G401 (cell line): ENCODE data around the gene CD180. TPM values are rescaled to one million over a fixed set of nuclear protein-coding genes. Genes with fewer than 3 reads are reported as not detected.
"Not testable (repeated sequence)": the region's sequence is repeated elsewhere in the genome, so short reads cannot be mapped to it uniquely, and the experiment has no call there.

ENCODE experiments used
- DNase-seq: peaks from one replicate; pipeline ENCODE4 v3.0.0-alpha.2; 2015; ENCODE audit warnings: low spot score
- in situ Hi-C: cut with HindIII; loops from 2 replicates; pipeline ENCODE4 v1.10.0; 2016; ENCODE audit warnings: low sequenced_read_pairs, mixed read lengths
- total RNA-seq: library from RNA; depleted of rRNA; stranded (reverse); fragments of >200 nt; shearing (Covaris generic); gene quantifications from 2 replicates; pipeline ENCODE4 v1.2.3, GENCODE V29; 2014

The CD180 gene
- total RNA-seq, 1 experiment from 2014 or later = not detected

DNA sequence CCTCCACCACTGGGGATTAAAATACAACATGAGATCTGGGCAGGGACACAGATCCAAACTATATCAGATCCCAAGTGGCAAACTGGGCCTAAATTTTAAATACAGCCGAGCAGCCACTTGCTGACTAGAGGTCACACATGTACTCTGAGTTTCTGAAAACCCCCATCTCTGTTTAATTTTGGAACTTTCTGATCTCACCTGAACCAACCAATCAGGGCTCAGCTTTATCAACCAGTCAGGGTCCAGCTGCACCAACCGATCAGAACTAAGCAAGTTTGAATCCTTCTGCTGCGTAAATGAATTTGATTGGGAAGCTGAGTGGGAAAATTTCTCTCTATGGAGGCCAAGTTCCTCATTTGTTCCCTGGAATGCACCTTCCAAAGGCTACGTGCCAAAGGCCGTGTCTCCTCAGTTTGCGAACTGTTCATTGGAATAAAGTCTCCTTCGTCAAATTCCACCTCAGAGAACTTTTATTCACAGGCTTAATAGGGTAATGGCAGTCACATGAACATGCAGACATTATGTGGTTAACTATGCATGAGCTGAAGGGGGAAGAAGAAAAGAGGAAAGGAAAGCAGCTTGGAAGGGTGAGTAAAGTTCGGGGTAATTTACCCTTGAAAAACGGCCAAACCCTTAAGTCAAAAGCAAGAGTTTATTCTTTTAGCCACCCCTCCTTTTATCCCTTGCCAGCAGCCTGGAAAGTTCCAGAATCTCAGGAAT is 3.7 kb downstream of the CD180 start:
- DNase-seq = no peak
- in situ Hi-C loops = no loop called here

DNA sequence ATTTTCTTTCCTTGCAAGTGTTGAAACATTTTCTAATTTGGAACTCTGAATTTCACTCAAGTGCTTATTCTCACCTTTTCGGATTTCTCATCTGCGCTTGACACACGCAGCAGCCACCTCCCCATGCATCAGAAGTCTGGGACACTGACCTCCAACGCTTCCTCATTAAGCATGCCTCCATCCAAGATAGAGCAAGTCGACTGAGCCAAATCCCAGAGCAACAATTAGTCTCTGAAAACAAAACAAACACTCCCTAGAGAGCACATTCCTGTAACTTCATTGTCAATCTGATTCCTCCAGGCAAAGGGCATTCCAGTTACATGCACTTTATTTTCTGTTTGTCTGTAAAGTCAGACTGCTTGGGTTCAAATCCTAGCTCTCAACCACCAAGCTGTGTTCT is 5.7 kb downstream of the CD180 start:
- no peak for DNase-seq
- in situ Hi-C loops = no loop called here

DNA sequence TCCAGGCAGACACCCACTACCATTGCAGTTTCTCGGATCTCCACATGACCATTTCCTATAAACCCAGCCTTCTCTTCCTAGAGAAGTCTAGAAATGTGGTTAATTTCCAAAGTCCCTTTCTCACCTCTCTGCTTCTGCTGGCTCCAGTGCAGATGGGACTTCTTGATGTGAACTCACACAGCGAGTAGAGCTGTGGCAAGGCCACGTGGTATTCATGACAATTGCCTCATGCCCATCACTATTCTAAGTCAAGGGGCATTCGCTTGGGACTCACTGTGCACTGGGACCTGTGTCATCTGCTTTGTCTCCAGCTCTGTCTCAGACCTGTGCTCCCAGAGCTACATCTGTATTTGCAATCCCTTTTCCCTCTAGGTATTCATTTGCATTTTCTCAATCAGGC is 6.2 kb downstream of the CD180 start:
- in situ Hi-C loops = no loop called here
- no peak for DNase-seq

DNA sequence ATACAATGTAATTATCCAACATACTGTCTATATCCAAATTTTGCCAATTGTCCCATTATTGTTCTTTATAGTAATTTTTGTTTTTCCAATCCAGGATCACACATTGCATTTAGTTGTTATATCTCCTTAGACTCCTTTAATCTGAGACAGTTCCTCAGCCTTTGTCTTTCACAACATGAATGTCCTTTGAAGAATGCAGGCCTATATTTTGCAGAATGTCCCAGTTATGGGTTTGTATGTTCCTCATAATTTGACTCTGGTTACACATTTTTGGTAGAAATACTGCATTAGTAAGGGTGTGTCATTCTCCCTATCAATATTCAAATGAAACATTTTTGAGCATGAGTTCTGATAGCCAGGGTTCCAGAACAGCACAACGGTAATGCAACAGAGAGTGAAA is 6.7 kb downstream of the CD180 start:
- no peak for DNase-seq
- in situ Hi-C loops = no loop called here

DNA sequence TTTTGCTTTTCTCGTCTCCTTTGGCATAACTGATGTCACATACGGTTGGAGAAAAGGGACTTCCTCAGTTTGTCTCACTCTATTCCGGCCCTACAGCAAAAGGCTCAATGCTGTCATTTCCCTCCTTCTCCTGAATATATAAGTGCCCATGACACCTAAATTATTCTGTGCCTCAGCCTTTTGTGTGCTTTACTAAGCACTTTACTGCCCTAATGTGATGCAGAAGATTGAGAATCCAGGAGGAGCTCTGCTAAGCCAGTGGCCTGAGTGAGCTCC is 7.6 kb downstream of the CD180 start:
- in situ Hi-C loops = no loop called here
- no peak for DNase-seq

DNA sequence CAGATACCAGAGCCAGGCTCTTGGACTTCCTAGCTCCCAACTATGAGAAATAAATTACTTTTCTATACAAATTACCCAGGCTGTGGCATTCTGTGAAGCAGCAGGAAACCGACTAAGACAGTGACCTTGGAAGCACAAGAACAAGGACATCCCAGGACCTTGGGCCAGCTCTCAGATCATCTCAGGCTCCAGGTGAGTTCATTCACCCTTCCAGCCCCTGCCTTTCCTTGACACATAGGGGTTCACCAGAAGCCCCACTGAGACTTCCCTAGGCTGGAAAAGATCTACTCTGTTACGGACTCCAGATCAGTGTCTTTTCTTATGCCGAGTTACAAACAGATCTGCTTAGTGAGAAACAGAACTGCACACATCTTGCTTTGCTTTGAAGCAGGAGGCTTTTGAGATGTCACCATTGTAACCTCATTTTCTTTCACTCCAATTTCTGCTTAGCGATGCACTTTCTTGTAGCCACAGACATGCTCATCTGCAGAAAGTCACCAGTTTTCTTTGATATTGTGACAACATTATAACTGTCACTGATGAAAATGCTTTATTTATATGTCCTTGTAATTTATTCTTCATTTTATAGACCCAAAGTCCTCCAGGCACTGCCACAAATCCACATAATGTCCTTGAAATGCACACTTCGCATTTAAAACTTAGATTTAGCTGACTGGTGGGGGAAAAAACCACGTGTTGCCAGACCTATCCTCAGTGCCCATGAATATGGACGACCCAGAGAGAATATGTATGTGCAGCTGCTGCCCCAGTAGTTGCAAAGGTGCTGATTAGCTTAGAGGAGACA is 8.1 kb downstream of the CD180 start:
- DNase-seq = no peak
- in situ Hi-C loops = no loop called here

DNA sequence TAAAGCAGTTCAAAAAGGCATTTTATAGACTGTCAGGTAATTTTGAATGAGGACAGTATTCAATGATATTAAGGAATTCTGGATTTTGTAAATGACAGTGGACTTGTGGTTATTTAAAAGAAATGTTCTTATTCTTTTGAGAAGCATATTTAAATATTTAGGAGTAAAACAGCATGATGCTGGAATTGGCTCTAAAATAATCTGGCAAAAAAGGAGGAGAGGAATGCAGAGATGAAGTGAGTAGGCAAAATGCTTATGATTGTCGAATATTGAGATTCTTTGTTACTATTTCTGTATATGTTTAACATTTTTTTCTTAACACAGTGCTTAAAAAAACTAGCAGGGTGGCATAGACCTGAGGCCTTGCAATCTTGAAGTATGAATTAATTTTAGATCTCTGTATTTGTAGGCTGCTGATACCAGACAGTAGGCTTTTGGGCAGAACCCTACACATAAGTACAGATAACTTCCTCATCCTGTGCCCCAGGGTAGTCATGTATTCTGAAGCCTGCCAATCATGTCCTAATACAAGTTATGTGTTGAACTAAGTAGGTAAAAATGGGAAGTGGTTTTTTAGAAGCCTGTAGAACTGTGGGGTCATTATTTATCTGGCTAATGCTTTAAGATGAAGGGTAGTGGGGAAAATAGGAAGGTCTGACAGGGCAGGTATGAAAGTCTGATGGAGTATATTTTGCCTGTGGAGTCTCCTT is 9.4 kb downstream of the CD180 start:
- no peak for DNase-seq
- in situ Hi-C loops = no loop called here

DNA sequence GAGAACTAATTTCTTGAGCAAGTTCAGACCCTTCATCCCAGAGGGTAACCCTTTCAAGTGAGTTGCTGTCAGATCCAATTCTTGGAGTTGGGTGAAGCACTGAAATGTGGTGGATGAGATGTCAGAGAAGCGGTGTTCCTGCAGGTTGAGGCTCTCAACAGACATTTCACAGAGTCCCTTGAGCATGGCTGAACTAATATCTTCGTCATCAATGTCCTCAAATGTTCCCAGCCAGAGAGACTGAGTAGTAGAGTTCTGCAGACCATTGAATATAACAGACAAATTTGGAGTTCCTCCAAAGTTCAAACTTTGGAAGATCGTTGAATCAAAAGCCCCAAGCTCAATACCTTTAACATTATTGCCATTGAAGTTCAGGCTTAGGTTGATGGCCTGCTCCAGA is 12.7 kb downstream of the CD180 start:
- no peak for DNase-seq
- in situ Hi-C loops = no loop called here

DNA sequence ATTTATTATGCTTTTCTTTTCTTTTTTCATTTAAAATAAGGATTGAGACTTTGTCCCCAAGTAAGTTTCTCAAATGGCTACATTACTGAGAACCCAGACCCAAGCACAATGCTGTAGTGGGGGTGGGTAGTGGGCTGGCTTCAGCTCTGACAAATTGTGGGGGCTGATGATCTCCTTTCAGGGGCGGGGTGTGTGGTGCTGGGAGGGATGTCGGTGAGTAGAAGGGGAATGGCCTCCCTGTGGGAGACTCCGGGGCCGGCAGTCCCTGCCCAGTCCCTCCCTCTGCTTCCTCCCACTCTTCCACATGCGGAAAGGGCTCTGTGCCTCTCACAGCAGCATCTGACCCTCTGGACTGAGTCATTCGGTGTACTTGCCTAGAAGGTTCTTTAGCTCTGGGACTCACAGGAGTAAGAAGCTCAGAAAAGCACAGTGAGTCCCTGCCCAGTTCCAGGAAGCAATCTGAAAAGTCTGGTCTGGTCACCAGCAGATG is 14.3 kb downstream of the CD180 start:
- in situ Hi-C loops = no loop called here
- DNase-seq = no peak

DNA sequence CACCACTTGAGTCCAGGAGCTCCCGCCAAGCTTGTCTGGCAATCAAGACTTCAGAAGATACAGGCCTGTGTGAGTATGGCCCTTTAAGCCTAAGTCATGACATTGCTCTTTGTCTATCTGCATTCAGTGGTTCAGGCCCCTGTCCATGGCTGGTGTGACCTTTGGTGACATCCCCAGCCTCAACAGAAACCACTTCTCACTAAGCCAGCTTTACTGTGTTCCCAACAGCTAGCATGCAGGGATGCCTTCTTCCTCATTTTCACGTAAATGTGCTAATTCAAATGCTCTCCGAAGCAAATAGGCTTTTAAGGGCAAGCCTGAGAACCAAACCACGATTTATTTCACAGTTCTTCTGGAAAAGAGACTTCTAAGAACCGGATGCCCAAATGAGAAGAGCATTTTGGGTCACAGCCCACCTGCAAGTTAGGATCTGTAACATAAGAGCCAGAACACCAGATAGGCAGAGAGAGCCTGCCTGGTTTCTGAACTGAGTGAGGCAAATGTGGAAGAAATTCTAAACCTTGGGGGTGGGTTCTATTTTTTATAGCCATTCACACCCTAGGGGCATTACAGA is 14.9 kb downstream of the CD180 start:
- in situ Hi-C loops = no loop called here
- no peak for DNase-seq

DNA sequence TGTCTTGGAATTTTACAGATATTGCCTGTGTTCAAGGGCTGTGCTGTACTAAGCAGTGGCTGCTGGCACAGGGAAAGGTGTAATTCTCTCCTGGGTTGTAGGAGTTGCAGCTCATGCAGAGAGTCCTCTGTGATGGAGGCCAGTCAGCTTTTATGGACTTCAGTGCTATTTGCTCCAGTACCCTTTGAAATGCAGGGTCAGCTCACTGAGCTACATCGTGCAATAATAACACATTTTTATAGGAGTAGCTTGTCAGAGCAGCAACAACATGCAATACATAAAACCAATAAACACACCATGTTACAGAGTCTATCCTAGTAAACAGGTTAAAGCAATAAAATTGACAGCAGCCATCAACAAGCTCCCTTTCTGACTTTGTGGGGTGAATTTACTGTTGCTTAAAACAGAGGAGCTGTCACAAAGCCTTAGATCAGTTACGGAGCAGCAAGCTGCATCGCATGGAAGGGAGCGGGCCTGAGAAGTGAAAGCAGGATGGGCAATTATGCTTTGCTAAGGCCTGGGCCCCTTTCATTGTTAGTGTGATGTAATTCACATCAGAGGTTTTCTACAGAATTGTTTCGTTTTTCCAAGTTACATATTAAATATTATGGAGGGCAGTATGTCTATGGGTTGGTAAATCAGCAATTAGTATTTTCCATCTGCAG is 16.8 kb downstream of the CD180 start:
- in situ Hi-C loops = no loop called here
- DNase-seq = no peak

DNA sequence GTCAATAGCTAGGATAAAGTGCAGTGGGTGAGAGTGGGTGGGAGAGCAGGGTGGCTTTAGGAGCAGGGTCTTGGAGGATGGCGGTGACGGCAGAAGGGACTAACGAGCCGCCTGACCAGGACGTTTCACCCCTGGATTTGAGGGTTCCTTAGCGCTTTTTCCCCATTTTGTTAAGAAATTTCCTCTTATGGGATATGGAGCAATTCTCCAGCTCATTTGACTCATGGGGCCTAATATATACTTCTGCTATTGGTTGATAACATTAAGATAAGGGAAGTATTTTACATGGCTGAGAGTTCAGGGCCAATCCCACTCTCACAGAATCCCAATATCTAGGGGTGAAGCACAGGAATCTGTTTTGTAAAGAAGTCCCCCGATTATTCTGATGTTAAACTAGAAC is 17.6 kb downstream of the CD180 start:
- in situ Hi-C loops = no loop called here

DNA sequence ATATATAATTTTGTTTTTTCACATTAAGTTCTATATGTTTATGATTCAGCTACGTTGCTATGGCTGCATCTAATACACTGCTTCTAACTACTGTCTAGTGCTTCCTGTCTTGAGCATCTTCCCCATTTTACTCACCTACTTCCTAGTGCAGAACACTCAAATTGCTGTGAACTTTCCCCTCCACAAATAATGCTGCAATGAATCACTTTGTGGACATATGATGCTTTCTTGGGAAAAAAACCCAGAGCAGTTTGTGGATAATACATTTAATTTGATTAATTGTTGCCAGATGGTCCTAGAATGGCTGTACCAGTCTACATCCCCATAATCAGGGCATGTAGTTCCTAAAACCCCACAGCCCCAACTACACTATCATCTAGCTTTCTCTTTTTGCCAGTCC is 18.5 kb downstream of the CD180 start:
- in situ Hi-C loops = no loop called here
- DNase-seq = no peak

More for the DNA sequence above, 17.6 kb downstream of the CD180 start:
- no peak for DNase-seq

DNA sequence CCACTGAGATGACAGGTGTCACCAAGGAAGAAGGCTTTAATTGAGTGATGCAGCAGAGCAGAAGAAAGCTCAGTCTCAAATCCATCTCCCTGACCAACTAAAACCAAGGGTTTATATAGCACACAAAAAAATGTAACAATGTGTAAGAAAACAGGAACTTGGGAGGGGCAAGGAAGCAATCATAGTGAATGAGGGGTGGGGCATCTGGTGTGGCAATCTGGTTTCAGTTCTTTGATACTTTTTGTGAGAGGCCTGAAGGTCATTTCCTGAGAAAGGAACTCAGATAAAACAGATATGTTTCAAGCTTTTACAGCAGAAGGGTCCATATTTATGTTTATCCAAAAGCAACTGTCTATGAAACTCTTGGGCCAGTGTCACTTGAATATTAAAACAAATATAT is 19.7 kb downstream of the CD180 start:
- DNase-seq = no peak
- in situ Hi-C loops = no loop called here

DNA sequence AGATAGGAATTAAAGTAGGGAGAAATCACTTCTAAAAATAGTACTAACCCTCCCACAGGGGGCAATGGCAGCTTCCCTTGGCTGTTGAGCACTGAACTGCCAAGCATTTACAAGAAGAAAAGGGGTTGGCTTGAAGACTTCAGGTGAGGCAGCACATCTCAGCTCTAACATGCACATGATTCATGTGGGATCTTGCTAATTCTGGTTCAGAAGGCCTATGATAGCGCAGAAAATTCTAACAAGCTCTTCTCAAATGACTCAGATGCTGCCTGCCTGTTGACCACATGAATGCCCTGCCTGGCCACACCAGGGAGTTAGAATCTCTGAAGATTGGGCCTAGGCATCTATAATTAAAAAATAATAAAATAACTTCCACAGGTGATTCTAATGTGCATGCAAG is 22.6 kb downstream of the CD180 start:
- in situ Hi-C loops = no loop called here
- DNase-seq = no peak

DNA sequence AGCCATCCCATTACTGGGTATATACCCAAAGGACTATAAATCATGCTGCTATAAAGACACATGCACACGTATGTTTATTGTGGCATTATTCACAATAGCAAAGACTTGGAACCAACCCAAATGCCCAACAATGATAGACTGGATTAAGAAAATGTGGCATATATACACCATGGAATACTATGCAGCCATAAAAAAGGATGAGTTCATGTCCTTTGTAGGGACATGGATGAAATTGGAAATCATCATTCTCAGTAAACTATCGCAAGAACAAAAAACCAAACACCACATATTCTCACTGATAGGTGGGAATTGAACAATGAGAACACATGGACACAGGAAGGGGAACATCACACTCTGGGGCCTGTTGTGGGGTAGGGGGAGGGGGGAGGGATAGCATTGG is 23.2 kb downstream of the CD180 start:
- in situ Hi-C loops = not testable (repeated sequence)

DNA sequence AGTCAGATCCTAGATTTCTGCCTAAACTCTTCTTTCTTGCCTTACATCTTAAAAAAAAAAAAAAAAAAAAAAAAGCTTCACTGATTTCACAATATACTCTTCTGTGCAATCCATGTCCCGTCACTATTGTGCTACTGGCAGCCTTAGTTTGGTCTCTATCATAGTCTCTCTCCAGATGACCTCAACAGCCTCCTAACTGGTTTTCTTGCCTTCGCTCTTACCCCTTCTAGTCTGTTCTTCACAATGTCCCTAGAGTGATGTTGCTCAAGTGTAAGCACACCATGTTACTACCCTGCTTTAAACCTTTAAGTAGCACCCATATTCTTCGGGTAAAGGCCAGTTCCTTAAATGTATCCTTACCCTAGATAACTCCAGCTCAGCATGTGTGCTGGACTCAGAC is 25.8 kb downstream of the CD180 start:
- no peak for DNase-seq
- in situ Hi-C loops = no loop called here

More for the DNA sequence above, 23.2 kb downstream of the CD180 start:
- DNase-seq = not testable (repeated sequence)

DNA sequence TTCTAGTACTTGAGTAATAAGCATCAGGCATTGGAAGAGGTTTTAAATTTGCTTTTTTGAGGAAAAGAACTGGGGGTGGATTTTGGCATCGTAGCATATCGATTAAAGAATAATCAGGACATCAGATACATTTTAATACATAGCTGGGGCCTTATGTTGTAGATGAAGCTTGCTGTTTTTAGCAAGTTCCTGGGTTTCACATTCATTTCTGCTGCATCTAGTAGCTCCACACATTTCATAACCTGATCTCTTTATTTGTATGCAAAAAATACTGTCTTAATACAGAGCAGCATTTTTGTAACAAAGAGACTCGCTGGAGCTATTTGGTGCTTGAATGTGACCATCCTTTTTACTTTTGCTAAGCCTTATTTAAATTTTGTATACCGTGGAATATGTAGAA is 28.5 kb downstream of the CD180 start:
- in situ Hi-C loops = no loop called here
- no peak for DNase-seq

DNA sequence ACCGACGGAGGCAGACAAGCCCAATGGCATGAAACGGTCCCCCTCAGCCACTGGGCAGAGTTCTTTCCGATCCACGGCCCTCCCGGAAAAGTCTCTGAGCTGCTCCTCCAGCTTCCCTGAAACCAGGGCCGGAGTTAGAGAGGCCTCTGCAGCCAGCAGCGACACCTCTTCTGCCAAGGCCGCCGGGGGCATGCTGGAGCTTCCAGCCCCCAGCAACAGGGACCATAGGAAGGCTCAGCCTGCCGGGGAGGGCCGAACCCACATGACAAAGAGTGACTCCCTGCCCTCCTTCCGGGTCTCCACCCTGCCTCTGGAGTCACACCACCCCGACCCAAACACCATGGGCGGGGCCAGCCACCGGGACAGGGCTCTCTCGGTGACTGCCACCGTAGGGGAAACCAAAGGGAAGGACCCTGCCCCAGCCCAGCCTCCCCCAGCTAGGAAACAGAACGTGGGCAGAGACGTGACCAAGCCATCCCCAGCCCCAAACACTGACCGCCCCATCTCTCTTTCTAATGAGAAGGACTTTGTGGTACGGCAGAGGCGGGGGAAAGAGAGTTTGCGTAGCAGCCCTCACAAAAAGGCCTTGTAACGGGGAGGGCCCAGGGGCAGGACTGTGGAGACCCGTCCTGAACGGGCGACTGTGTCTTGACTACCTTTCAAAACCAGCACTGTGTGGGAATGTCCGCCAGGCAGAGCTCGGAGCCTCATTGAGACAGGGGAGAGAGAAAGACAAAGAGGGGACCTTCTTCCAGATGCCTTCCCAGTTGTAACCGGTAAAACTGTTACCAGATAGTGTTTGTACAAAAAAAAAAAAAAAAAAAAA is 29.9 kb downstream of the CD180 start:
- in situ Hi-C loops = no loop called here
- DNase-seq = no peak
